WTC11 (cell line): ENCODE results near the gene INPP4B. TPM values are rescaled to one million over a fixed set of nuclear protein-coding genes. Genes with fewer than 3 reads are reported as not detected.

Source experiments
- ATAC-seq: fragments of 200-7000 bp; cut with Tn5 transposase; 2 replicates; pipeline ENCODE4 v1.10.0; 2021; ENCODE audit warnings: mild to moderate bottlenecking, moderate library complexity
- CTCF ChIA-PET: fragments of 300-600 bp; sonication (Branson Sonifier 250); formaldehyde crosslinking; loops from one replicate; lab custom pipeline; 2021; ENCODE audit warnings: antibody characterized with exemption; lab: Charles Lee
- POLR2A ChIA-PET: fragments of 350-600 bp; sonication (Branson Sonifier 250); formaldehyde crosslinking; loops from one replicate; lab custom pipeline; 2021; ENCODE audit warnings: antibody characterized with exemption; lab: Charles Lee
- DNase-seq: peaks from one replicate; pipeline ENCODE4 v3.0.0; 2021; ENCODE audit warnings: low spot score
- H3K27ac Mint-ChIP-seq: 2 replicates; pipeline ENCODE4 v1.8.0; 2021; ENCODE audit warnings: mixed read lengths
- H3K27me3 Mint-ChIP-seq: 2 replicates; pipeline ENCODE4 v1.8.0; 2021; ENCODE audit warnings: low read depth, mild to moderate bottlenecking, moderate library complexity, mixed read lengths
- H3K36me3 Mint-ChIP-seq: 2 replicates; pipeline ENCODE4 v1.8.0; 2021; ENCODE audit warnings: mixed read lengths
- H3K4me1 Mint-ChIP-seq: 2 replicates; pipeline ENCODE4 v1.8.0; 2022; ENCODE audit warnings: mixed read lengths
- H3K4me3 Mint-ChIP-seq: 2 replicates; pipeline ENCODE4 v1.8.0; 2021; ENCODE audit warnings: mild to moderate bottlenecking, moderate library complexity, mixed read lengths
- H3K9me3 Mint-ChIP-seq: 2 replicates; pipeline ENCODE4 v1.8.0; 2021; ENCODE audit warnings: mixed read lengths
- IRF2 ChIP-seq: sonication (generic); formaldehyde crosslinking; IDR thresholded peaks from 2 replicates; pipeline ENCODE4 v1.8.0; 2022; ENCODE audit warnings: low read depth, missing genetic modification reagents, borderline replicate concordance
- MAX ChIP-seq: sonication (generic); formaldehyde crosslinking; IDR thresholded peaks from 2 replicates; pipeline ENCODE4 v1.8.0; 2022; ENCODE audit warnings: mild to moderate bottlenecking, missing genetic modification reagents
- NR3C1 ChIP-seq: sonication (generic); formaldehyde crosslinking; conservative IDR thresholded peaks from 2 replicates; pipeline ENCODE4 v1.8.1; 2023; ENCODE audit warnings: low read depth, mild to moderate bottlenecking, missing genetic modification reagents
- ZNF281 ChIP-seq: sonication (generic); formaldehyde crosslinking; IDR thresholded peaks from 2 replicates; pipeline ENCODE4 v1.8.0; 2023; ENCODE audit warnings: mild to moderate bottlenecking, missing genetic modification reagents
- total RNA-seq: library from RNA; stranded (reverse); gene quantifications from 3 replicates; pipeline ENCODE4 v1.2.3, GENCODE V29; 2021
- TF ChIP-seq, protein P1 (sequence below): sonication (generic); formaldehyde crosslinking; IDR thresholded peaks from 2 replicates; pipeline ENCODE4 v1.8.0; 2022; ENCODE audit warnings: mild to moderate bottlenecking, missing genetic modification reagents
- TF ChIP-seq, protein P2 (sequence below): sonication (generic); formaldehyde crosslinking; IDR thresholded peaks from 2 replicates; pipeline ENCODE4 v1.8.0; 2022; ENCODE audit warnings: missing genetic modification reagents
- TF ChIP-seq, protein P3 (sequence below): fragments of 250-450 bp; sonication (Bioruptor Pico); conservative IDR thresholded peaks from 2 replicates; pipeline ENCODE4 v1.9.0; 2021; ENCODE audit warnings: mild to moderate bottlenecking
- TF ChIP-seq, protein P4 (sequence below): fragments of 200-600 bp; IDR thresholded peaks from 2 replicates; pipeline ENCODE4 v1.8.0; 2022; ENCODE audit warnings: antibody characterized with exemption
- TF ChIP-seq, protein P5 (sequence below): fragments of 250-450 bp; sonication (Bioruptor Pico); IDR thresholded peaks from 2 replicates; pipeline ENCODE4 v1.9.0; 2021; ENCODE audit warnings: mild to moderate bottlenecking, borderline replicate concordance

The INPP4B gene
- total RNA-seq, 1 experiment from 2014 or later = 0.92 TPM

DNA sequence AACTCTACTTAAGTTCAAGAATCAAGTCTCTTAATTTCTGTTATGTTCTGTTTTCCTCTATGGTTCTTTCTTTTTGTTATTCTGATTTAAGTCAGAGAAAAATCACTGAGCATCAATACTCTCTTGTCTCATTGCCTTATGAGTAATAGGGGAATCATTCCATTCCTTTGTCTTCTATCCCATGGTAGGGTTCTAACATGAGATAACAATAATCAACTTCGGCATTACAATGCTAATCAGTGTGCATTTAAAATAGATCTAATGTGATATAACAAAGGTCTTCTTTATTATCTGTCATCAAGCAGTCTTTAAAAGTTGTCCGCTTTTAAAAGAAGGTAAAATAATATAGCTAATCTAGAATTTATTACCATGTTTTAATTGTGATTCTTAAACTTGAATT, 762.8 kb downstream of the INPP4B start (continued):
- TF ChIP-seq, protein P1, sequence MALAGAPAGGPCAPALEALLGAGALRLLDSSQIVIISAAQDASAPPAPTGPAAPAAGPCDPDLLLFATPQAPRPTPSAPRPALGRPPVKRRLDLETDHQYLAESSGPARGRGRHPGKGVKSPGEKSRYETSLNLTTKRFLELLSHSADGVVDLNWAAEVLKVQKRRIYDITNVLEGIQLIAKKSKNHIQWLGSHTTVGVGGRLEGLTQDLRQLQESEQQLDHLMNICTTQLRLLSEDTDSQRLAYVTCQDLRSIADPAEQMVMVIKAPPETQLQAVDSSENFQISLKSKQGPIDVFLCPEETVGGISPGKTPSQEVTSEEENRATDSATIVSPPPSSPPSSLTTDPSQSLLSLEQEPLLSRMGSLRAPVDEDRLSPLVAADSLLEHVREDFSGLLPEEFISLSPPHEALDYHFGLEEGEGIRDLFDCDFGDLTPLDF = no peak
- TF ChIP-seq MAX (CRISPR knock-in tag) = no peak

DNA sequence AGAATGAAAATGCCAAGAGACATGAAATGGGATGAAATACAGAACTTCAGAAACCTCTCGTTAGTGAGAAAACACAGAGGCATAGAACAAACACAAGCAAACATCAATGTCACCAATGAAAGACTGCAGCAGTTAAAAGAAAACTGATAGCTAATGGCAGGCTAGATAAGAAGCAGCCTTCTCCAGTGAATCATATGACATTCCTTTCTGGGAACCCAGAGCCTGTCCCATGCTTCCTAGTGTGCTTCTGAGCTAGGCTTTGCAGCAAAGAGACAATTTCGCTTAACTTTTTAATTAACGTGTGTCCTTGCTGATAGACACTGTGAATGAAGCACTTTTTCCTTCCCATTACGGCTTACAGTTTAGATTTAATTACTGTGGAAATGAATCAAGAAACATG, 765.1 kb downstream of the INPP4B start:
- Mint-ChIP-seq H3K27ac (no peak overlapping the region), H3K27me3 (no peaks in the 10 kb centered on the region), H3K4me3 (no peak overlapping the region), H3K9me3 (no peaks in the 10 kb centered on the region), H3K36me3 (no peaks in the 10 kb centered on the region), H3K4me1 (no peaks in the 10 kb centered on the region)
- no peak for DNase-seq
- ATAC-seq = no peak
- no peak for TF ChIP-seq IRF2 (CRISPR knock-in tag)
- no peak for TF ChIP-seq NR3C1 (CRISPR knock-in tag)
- TF ChIP-seq, protein P2, sequence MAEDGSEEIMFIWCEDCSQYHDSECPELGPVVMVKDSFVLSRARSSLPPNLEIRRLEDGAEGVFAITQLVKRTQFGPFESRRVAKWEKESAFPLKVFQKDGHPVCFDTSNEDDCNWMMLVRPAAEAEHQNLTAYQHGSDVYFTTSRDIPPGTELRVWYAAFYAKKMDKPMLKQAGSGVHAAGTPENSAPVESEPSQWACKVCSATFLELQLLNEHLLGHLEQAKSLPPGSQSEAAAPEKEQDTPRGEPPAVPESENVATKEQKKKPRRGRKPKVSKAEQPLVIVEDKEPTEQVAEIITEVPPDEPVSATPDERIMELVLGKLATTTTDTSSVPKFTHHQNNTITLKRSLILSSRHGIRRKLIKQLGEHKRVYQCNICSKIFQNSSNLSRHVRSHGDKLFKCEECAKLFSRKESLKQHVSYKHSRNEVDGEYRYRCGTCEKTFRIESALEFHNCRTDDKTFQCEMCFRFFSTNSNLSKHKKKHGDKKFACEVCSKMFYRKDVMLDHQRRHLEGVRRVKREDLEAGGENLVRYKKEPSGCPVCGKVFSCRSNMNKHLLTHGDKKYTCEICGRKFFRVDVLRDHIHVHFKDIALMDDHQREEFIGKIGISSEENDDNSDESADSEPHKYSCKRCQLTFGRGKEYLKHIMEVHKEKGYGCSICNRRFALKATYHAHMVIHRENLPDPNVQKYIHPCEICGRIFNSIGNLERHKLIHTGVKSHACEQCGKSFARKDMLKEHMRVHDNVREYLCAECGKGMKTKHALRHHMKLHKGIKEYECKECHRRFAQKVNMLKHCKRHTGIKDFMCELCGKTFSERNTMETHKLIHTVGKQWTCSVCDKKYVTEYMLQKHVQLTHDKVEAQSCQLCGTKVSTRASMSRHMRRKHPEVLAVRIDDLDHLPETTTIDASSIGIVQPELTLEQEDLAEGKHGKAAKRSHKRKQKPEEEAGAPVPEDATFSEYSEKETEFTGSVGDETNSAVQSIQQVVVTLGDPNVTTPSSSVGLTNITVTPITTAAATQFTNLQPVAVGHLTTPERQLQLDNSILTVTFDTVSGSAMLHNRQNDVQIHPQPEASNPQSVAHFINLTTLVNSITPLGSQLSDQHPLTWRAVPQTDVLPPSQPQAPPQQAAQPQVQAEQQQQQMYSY (CRISPR knock-in tag) = no peak
- TF ChIP-seq, protein P3, sequence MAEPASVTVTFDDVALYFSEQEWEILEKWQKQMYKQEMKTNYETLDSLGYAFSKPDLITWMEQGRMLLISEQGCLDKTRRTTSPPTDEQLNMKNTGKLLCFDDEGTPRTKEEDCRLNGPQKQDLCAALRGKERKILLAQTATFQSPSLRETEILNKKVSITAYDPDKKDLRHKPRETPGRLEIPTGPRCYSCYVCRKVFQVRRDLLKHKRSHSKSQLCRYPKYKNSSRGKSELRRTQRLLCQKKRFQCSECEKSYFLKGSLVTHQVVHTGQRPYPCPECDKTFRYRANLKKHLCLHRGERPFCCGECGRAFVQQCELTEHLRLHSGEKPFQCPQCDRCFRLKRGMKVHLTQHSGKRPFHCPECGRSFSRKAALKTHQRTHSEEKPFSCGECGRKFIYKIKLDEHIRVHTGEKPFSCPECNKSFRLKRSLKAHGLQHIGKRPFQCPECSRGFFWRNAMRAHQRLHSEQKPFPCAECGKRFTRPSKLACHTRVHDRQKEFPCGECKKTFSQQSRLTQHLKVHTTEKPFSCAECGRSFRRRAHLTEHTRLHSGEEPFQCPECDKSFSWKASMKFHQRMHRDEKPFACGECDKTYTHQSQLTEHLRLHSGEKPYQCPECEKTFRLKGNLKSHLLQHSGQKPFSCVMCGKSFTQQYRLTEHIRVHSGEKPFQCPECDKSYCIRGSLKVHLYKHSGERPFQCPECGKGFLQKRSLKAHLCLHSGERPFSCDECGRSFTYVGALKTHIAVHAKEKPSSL (CRISPR knock-in tag) = no peak
- no peak for TF ChIP-seq MAX (CRISPR knock-in tag)
- TF ChIP-seq ZNF281 (CRISPR knock-in tag) = no peak
- TF ChIP-seq, protein P4, sequence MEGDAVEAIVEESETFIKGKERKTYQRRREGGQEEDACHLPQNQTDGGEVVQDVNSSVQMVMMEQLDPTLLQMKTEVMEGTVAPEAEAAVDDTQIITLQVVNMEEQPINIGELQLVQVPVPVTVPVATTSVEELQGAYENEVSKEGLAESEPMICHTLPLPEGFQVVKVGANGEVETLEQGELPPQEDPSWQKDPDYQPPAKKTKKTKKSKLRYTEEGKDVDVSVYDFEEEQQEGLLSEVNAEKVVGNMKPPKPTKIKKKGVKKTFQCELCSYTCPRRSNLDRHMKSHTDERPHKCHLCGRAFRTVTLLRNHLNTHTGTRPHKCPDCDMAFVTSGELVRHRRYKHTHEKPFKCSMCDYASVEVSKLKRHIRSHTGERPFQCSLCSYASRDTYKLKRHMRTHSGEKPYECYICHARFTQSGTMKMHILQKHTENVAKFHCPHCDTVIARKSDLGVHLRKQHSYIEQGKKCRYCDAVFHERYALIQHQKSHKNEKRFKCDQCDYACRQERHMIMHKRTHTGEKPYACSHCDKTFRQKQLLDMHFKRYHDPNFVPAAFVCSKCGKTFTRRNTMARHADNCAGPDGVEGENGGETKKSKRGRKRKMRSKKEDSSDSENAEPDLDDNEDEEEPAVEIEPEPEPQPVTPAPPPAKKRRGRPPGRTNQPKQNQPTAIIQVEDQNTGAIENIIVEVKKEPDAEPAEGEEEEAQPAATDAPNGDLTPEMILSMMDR = no peak
- TF ChIP-seq, protein P5, sequence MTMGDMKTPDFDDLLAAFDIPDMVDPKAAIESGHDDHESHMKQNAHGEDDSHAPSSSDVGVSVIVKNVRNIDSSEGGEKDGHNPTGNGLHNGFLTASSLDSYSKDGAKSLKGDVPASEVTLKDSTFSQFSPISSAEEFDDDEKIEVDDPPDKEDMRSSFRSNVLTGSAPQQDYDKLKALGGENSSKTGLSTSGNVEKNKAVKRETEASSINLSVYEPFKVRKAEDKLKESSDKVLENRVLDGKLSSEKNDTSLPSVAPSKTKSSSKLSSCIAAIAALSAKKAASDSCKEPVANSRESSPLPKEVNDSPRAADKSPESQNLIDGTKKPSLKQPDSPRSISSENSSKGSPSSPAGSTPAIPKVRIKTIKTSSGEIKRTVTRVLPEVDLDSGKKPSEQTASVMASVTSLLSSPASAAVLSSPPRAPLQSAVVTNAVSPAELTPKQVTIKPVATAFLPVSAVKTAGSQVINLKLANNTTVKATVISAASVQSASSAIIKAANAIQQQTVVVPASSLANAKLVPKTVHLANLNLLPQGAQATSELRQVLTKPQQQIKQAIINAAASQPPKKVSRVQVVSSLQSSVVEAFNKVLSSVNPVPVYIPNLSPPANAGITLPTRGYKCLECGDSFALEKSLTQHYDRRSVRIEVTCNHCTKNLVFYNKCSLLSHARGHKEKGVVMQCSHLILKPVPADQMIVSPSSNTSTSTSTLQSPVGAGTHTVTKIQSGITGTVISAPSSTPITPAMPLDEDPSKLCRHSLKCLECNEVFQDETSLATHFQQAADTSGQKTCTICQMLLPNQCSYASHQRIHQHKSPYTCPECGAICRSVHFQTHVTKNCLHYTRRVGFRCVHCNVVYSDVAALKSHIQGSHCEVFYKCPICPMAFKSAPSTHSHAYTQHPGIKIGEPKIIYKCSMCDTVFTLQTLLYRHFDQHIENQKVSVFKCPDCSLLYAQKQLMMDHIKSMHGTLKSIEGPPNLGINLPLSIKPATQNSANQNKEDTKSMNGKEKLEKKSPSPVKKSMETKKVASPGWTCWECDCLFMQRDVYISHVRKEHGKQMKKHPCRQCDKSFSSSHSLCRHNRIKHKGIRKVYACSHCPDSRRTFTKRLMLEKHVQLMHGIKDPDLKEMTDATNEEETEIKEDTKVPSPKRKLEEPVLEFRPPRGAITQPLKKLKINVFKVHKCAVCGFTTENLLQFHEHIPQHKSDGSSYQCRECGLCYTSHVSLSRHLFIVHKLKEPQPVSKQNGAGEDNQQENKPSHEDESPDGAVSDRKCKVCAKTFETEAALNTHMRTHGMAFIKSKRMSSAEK = no peak
- ChIA-PET POLR2A (no interaction called here), CTCF (no interaction called here)
